AG10803 (cell line): Measurements from ENCODE around the gene RUNX3.
A peak's percentile ranks its signal among the peaks of the same experiment; 100 is the strongest.

Source experiments
- DNase-seq: peaks from one replicate; pipeline ENCODE4 v3.0.0; 2010; ENCODE audit warnings: low read depth
- H3K4me3 ChIP-seq: 2 replicates; pipeline ENCODE4 v1.5.1; 2011; ENCODE audit warnings: mild to moderate bottlenecking, low read length, control low read depth
- CTCF ChIP-seq: conservative IDR thresholded peaks from 2 replicates; pipeline ENCODE4 v1.5.1; 2011; ENCODE audit warnings: mild to moderate bottlenecking, low read length, control low read depth, inconsistent platforms

Gene RUNX3

GRCh38 chr1:24957016-24957807 lies 27.1 kb upstream of the RUNX3 start:
- no peak for DNase-seq
- no peak overlapping the region for H3K4me3 ChIP-seq
- TF ChIP-seq CTCF, result no peak

GRCh38 chr1:24955779-24956365 lies 25.8 kb upstream of the RUNX3 start:
- H3K4me3 ChIP-seq, result no peak overlapping the region
- no peak for TF ChIP-seq CTCF
- DNase-seq, result no peak

- TF ChIP-seq CTCF, result no peak
- peak; percentile 42 for DNase-seq
- no peak overlapping the region for H3K4me3 ChIP-seq
Measured at GRCh38 chr1:24955161-24955560, 25.1 kb upstream of the RUNX3 start.

- no peak overlapping the region for H3K4me3 ChIP-seq
- TF ChIP-seq CTCF, result no peak
- DNase-seq, result no peak
Measured at GRCh38 chr1:24954631-24955030, 24.6 kb upstream of the RUNX3 start.

- DNase-seq, result no peak
- no peak overlapping the region for H3K4me3 ChIP-seq
- TF ChIP-seq CTCF, result no peak
Measured at GRCh38 chr1:24954022-24954421, 23.9 kb upstream of the RUNX3 start.

GRCh38 chr1:24952413-24952841 lies 22.4 kb upstream of the RUNX3 start:
- no peak for DNase-seq
- TF ChIP-seq CTCF, result no peak

More at GRCh38 chr1:24952413-24952841, 22.4 kb upstream of the RUNX3 start:
- H3K4me3 ChIP-seq, result no peak overlapping the region
